ENCODE measurements around the gene SPOCK2.

The SPOCK2 gene

DNA sequence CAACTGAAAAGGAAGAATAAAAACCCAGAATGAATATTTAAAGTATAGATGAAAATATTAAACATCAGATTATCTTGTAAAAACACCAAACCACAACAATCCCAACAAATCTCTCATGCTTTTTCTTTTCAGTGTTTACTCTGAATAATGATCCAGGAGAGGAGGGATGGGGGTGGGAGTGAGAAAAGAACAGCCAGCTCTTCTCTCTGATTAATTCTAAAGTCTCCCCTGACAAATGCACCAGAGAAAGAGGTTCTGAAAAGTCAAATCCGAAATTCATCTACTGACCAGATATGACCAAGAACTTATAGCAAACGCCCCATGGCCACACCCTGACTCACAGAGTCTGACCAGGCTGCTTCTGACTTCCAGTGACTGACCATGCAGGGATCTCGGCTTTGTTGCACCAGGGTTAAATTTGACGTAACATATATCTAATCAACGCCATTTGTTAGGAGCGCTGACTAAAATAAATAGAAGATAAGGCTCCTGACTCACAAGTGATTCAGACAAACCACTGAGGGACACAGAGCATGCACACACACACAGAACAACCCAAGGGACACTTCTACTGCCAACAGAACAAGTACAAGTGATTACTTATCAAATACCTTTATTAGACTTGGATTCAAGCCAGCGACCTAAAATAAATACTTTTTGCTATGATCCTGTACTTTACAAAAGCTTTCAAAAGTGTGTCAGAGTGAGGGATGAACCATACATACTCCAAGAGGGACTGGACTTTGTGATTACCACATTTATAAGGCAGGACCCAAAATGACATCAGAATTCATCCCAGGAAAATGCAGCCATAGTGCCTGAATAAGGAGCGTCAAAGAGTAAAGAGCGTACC, 9.3 kb upstream of the SPOCK2 start (continued):
- TF ChIP-seq SP2 (tag by site-specific recombination; IDR thresholded peaks at IDR 0.05) (peak; percentile 11; the same call in 1 of the 2 replicates), ZNF560 (tag by site-specific recombination; IDR thresholded peaks at IDR 0.05; ENCODE audit: borderline replicate concordance) (no peak), ZNF423 (tag by site-specific recombination; IDR thresholded peaks at IDR 0.05) (no peak), ZBTB17 (tag by site-specific recombination; IDR thresholded peaks at IDR 0.05) (peak; percentile 55; the same call in 1 of the 2 replicates), ZNF132 (tag by site-specific recombination; IDR thresholded peaks at IDR 0.05; ENCODE audit: borderline replicate concordance) (no peak), ZNF48 (tag by site-specific recombination; IDR thresholded peaks at IDR 0.05) (no peak), HOXA7 (CRISPR knock-in tag; IDR thresholded peaks at IDR 0.05; ENCODE audit: borderline replicate concordance) (no peak), ZNF621 (tag by site-specific recombination; IDR thresholded peaks at IDR 0.05) (no peak), ZNF169 (tag by site-specific recombination; IDR thresholded peaks at IDR 0.05) (no peak), ZNF473 (tag by site-specific recombination; IDR thresholded peaks at IDR 0.05) (no peak), ZNF585B (tag by site-specific recombination; IDR thresholded peaks at IDR 0.05) (no peak), OSR2 (tag by site-specific recombination; IDR thresholded peaks at IDR 0.05) (peak; percentile 94), KLF7 (tag by site-specific recombination; IDR thresholded peaks at IDR 0.05; ENCODE audit: borderline replicate concordance) (peak; percentile 81; the same call in 1 of the 2 replicates), ZNF548 (tag by site-specific recombination; IDR thresholded peaks at IDR 0.05) (no peak), IKZF3 (tag by site-specific recombination; IDR thresholded peaks at IDR 0.05) (peak; percentile 67)
- TF ChIP-seq, protein P1, sequence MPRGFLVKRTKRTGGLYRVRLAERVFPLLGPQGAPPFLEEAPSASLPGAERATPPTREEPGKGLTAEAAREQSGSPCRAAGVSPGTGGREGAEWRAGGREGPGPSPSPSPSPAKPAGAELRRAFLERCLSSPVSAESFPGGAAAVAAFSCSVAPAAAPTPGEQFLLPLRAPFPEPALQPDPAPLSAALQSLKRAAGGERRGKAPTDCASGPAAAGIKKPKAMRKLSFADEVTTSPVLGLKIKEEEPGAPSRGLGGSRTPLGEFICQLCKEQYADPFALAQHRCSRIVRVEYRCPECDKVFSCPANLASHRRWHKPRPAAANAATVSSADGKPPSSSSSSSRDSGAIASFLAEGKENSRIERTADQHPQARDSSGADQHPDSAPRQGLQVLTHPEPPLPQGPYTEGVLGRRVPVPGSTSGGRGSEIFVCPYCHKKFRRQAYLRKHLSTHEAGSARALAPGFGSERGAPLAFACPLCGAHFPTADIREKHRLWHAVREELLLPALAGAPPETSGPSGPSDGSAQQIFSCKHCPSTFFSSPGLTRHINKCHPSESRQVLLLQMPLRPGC (tag by site-specific recombination; IDR thresholded peaks at IDR 0.05), result peak; percentile 99
- TF ChIP-seq, protein P2, sequence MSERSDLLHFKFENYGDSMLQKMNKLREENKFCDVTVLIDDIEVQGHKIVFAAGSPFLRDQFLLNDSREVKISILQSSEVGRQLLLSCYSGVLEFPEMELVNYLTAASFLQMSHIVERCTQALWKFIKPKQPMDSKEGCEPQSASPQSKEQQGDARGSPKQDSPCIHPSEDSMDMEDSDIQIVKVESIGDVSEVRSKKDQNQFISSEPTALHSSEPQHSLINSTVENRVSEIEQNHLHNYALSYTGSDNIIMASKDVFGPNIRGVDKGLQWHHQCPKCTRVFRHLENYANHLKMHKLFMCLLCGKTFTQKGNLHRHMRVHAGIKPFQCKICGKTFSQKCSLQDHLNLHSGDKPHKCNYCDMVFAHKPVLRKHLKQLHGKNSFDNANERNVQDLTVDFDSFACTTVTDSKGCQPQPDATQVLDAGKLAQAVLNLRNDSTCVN (tag by site-specific recombination; optimal IDR thresholded peaks at IDR 0.05), result no peak
- TF ChIP-seq, protein P3, sequence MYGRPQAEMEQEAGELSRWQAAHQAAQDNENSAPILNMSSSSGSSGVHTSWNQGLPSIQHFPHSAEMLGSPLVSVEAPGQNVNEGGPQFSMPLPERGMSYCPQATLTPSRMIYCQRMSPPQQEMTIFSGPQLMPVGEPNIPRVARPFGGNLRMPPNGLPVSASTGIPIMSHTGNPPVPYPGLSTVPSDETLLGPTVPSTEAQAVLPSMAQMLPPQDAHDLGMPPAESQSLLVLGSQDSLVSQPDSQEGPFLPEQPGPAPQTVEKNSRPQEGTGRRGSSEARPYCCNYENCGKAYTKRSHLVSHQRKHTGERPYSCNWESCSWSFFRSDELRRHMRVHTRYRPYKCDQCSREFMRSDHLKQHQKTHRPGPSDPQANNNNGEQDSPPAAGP (tag by site-specific recombination; IDR thresholded peaks at IDR 0.05), result peak; percentile 97
- TF ChIP-seq, protein P4, sequence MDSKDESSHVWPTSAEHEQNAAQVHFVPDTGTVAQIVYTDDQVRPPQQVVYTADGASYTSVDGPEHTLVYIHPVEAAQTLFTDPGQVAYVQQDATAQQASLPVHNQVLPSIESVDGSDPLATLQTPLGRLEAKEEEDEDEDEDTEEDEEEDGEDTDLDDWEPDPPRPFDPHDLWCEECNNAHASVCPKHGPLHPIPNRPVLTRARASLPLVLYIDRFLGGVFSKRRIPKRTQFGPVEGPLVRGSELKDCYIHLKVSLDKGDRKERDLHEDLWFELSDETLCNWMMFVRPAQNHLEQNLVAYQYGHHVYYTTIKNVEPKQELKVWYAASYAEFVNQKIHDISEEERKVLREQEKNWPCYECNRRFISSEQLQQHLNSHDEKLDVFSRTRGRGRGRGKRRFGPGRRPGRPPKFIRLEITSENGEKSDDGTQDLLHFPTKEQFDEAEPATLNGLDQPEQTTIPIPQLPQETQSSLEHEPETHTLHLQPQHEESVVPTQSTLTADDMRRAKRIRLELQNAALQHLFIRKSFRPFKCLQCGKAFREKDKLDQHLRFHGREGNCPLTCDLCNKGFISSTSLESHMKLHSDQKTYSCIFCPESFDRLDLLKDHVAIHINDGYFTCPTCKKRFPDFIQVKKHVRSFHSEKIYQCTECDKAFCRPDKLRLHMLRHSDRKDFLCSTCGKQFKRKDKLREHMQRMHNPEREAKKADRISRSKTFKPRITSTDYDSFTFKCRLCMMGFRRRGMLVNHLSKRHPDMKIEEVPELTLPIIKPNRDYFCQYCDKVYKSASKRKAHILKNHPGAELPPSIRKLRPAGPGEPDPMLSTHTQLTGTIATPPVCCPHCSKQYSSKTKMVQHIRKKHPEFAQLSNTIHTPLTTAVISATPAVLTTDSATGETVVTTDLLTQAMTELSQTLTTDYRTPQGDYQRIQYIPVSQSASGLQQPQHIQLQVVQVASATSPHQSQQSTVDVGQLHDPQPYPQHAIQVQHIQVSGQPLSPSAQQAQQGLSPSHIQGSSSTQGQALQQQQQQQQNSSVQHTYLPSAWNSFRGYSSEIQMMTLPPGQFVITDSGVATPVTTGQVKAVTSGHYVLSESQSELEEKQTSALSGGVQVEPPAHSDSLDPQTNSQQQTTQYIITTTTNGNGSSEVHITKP (tag by site-specific recombination; IDR thresholded peaks at IDR 0.05), result peak; percentile 83
- TF ChIP-seq, protein P5, sequence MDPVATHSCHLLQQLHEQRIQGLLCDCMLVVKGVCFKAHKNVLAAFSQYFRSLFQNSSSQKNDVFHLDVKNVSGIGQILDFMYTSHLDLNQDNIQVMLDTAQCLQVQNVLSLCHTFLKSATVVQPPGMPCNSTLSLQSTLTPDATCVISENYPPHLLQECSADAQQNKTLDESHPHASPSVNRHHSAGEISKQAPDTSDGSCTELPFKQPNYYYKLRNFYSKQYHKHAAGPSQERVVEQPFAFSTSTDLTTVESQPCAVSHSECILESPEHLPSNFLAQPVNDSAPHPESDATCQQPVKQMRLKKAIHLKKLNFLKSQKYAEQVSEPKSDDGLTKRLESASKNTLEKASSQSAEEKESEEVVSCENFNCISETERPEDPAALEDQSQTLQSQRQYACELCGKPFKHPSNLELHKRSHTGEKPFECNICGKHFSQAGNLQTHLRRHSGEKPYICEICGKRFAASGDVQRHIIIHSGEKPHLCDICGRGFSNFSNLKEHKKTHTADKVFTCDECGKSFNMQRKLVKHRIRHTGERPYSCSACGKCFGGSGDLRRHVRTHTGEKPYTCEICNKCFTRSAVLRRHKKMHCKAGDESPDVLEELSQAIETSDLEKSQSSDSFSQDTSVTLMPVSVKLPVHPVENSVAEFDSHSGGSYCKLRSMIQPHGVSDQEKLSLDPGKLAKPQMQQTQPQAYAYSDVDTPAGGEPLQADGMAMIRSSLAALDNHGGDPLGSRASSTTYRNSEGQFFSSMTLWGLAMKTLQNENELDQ (tag by site-specific recombination; IDR thresholded peaks at IDR 0.05; ENCODE audit: low read depth), result no peak
- TF ChIP-seq, protein P6, sequence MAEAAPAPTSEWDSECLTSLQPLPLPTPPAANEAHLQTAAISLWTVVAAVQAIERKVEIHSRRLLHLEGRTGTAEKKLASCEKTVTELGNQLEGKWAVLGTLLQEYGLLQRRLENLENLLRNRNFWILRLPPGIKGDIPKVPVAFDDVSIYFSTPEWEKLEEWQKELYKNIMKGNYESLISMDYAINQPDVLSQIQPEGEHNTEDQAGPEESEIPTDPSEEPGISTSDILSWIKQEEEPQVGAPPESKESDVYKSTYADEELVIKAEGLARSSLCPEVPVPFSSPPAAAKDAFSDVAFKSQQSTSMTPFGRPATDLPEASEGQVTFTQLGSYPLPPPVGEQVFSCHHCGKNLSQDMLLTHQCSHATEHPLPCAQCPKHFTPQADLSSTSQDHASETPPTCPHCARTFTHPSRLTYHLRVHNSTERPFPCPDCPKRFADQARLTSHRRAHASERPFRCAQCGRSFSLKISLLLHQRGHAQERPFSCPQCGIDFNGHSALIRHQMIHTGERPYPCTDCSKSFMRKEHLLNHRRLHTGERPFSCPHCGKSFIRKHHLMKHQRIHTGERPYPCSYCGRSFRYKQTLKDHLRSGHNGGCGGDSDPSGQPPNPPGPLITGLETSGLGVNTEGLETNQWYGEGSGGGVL (tag by site-specific recombination; IDR thresholded peaks at IDR 0.05), result peak; percentile 69
- TF ChIP-seq, protein P7, sequence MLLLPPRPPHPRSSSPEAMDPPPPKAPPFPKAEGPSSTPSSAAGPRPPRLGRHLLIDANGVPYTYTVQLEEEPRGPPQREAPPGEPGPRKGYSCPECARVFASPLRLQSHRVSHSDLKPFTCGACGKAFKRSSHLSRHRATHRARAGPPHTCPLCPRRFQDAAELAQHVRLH (tag by site-specific recombination; IDR thresholded peaks at IDR 0.05), result peak; percentile 72; the same call in 1 of the 2 replicates
